ENCODE measurements around the gene TRIM28. TPM values are rescaled to one million over a fixed set of nuclear protein-coding genes. Genes with fewer than 3 reads are reported as not detected.

TRIM28 gene
- total and polyA plus RNA-seq, 2 donors (not counting 1 experiment from before 2014, with no cell fraction given), result 160 to 325 TPM

DNA sequence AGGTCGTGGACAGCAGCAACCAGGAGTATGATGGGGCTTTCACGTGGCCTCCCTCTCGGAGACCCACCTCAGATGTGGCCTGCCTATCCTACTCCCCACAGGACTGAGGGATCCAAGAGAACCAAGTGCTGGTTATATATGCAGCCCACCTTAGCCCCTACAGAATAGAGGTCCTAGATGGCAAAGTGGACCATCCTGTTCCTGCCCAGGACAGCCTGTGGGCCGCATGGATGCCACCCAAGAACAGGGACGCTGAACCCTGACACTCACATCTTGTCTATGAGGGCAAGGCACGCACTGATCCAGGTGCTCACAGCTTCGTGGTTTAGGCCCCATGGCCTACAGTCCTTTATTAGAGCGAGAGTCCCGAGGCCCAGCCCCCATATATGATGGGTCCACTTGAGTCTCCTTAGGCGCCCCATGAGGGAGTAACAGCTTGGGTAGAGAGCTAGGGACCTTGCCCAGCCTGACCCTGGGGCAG is 30.6 kb upstream of the TRIM28 start:
- Histone ChIP-seq H3K9me3 (ENCODE audit: control insufficient read depth, insufficient read depth, low read depth, low read length) (no peaks in the 10 kb centered on the region), H4K20me1 (ENCODE audit: control insufficient read depth, extremely low read depth, insufficient read depth, low read length) (no peaks in the 10 kb centered on the region), H3K4me1 (ENCODE audit: control insufficient read depth, extremely low read depth, insufficient read depth, low read length) (peaks cover 4% of the 10 kb centered on the region), H3K27ac (ENCODE audit: insufficient read depth, low read length) (no peak overlapping the region), H3K27me3 (ENCODE audit: control insufficient read depth, insufficient read depth, low read length) (no peaks in the 10 kb centered on the region), H3K4me2 (ENCODE audit: extremely low read depth, insufficient read depth, low read length) (no peak overlapping the region), H2AFZ (ENCODE audit: low read length) (no peak overlapping the region), H3K36me3 (ENCODE audit: control insufficient read depth, insufficient read depth, low read length) (peaks cover 9% of the 10 kb centered on the region), H3K9ac (ENCODE audit: insufficient read depth, low read length) (no peak overlapping the region), H3K79me2 (ENCODE audit: control insufficient read depth, insufficient read depth, low read length) (peaks cover 26% of the 10 kb centered on the region), H3K4me3 (replicated peaks in 1 of 4; ENCODE audit: control extremely low read depth in 1 of 4, insufficient read depth in 1 of 4, low read depth in 3 of 4, low read length in 4 of 4) (no peak overlapping the region)
- TF ChIP-seq EZH2 (IDR thresholded peaks at IDR 0.05; ENCODE audit: low read length, missing control alignments), result no peak
- DNase-seq (ENCODE audit: low read depth in 2 of 2), result no peak

DNA sequence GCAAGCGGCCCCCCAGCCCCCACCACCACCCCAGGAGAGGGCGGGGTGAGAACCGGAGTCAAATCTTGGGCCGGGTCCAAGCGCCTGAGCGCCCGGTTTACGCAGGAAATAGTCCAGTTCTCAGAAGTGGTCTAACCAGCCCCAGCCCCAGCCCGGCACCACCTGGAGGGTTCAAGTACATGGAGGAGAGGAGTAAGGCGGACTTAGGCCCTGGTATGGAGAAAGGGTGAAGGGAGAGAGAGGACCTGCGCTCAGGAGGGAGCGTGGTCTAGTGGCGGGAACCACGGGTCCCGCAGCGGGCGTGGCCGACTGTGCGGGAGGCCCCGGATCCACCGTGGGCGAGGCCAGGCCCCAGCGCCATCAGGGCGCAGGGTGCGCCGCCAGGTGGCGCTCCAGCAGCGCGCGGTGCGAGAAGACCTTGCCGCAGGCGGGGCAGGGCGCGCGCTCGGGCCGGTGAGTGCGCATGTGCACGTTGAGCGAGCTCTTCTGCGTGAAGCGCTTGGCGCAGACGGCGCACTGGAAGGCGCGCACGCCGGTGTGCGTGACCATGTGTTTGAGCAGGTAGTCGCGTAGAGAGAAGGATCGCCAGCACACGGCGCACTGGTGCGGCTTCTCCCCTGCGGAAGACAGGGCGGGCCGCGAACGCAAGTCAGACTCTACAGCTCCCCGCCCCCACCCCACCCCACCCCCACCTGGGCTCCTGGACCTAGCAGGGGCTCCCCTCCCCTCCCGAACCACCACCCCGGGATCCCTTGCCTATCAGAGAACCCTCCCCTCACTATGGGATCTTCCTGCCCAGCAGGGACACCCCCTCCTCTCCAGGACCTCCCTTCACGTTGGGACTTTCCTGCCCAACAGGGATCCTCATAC is 29.9 kb upstream of the TRIM28 start:
- H4K20me1 ChIP-seq (ENCODE audit: control insufficient read depth, extremely low read depth, insufficient read depth, low read length), result no peaks in the 10 kb centered on the region
- H3K4me1 ChIP-seq (ENCODE audit: control insufficient read depth, extremely low read depth, insufficient read depth, low read length), result peaks cover 6% of the 10 kb centered on the region
- peaks cover 9% of the 10 kb centered on the region for H3K36me3 ChIP-seq (ENCODE audit: control insufficient read depth, insufficient read depth, low read length)
- peak overlapping the region in 2 of 4 experiments; percentile 41 to 45 for H3K4me3 ChIP-seq (replicated peaks in 1 of 4; ENCODE audit: control extremely low read depth in 1 of 4, insufficient read depth in 1 of 4, low read depth in 3 of 4, low read length in 4 of 4)
- peak; percentile 79 to 83 for DNase-seq (ENCODE audit: low read depth in 2 of 2)
- H3K27ac ChIP-seq (ENCODE audit: insufficient read depth, low read length), result no peak overlapping the region
- TF ChIP-seq EZH2 (IDR thresholded peaks at IDR 0.05; ENCODE audit: low read length, missing control alignments), result no peak
- TF ChIP-seq, protein P1, sequence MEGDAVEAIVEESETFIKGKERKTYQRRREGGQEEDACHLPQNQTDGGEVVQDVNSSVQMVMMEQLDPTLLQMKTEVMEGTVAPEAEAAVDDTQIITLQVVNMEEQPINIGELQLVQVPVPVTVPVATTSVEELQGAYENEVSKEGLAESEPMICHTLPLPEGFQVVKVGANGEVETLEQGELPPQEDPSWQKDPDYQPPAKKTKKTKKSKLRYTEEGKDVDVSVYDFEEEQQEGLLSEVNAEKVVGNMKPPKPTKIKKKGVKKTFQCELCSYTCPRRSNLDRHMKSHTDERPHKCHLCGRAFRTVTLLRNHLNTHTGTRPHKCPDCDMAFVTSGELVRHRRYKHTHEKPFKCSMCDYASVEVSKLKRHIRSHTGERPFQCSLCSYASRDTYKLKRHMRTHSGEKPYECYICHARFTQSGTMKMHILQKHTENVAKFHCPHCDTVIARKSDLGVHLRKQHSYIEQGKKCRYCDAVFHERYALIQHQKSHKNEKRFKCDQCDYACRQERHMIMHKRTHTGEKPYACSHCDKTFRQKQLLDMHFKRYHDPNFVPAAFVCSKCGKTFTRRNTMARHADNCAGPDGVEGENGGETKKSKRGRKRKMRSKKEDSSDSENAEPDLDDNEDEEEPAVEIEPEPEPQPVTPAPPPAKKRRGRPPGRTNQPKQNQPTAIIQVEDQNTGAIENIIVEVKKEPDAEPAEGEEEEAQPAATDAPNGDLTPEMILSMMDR (conservative IDR thresholded peaks at IDR 0.05 in 1 of 2, IDR thresholded peaks at IDR 0.05 in 1 of 2; ENCODE audit: low read depth in 1 of 2, low read length in 2 of 2), result peak; percentile 46 to 64
- H2AFZ ChIP-seq (ENCODE audit: low read length), result no peak overlapping the region
- H3K9me3 ChIP-seq (ENCODE audit: control insufficient read depth, insufficient read depth, low read depth, low read length), result no peaks in the 10 kb centered on the region
- H3K27me3 ChIP-seq (ENCODE audit: control insufficient read depth, insufficient read depth, low read length), result no peaks in the 10 kb centered on the region
- H3K79me2 ChIP-seq (ENCODE audit: control insufficient read depth, insufficient read depth, low read length), result peaks cover 33% of the 10 kb centered on the region
- H3K4me2 ChIP-seq (ENCODE audit: extremely low read depth, insufficient read depth, low read length), result peak overlapping the region; percentile 35
- H3K9ac ChIP-seq (ENCODE audit: insufficient read depth, low read length), result no peak overlapping the region

DNA sequence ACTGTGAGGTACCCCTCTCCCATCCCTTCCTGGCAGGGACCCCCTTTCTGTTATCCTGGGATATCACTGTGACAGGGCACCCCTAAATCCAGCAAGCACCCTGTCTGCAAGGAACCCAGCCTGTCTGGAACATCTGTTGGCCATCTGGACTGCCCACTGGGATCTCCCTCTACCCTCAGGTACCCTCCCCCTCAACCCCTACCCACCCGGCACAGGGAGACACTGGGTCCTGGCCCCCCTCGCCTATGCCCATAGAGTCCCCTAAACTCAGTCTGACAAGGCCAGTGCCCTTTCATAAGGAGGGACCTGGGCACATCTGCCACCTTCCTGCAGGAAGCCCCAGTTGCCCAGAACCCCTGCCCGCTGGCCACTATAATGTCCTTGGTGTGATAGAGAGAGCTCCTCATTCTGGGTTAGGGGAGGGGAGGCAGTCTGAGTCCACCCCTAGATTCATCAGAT is 29.3 kb upstream of the TRIM28 start:
- no peak overlapping the region for H3K9ac ChIP-seq (ENCODE audit: insufficient read depth, low read length)
- TF ChIP-seq, protein P1 (conservative IDR thresholded peaks at IDR 0.05 in 1 of 2, IDR thresholded peaks at IDR 0.05 in 1 of 2; ENCODE audit: low read depth in 1 of 2, low read length in 2 of 2), result no peak
- TF ChIP-seq EZH2 (IDR thresholded peaks at IDR 0.05; ENCODE audit: low read length, missing control alignments), result no peak
- H3K27ac ChIP-seq (ENCODE audit: insufficient read depth, low read length), result no peak overlapping the region
- no peak for DNase-seq (ENCODE audit: low read depth in 2 of 2)
- H3K9me3 ChIP-seq (ENCODE audit: control insufficient read depth, insufficient read depth, low read depth, low read length), result no peaks in the 10 kb centered on the region
- peak overlapping the region in 2 of 4 experiments; percentile 41 to 45 for H3K4me3 ChIP-seq (replicated peaks in 1 of 4; ENCODE audit: control extremely low read depth in 1 of 4, insufficient read depth in 1 of 4, low read depth in 3 of 4, low read length in 4 of 4)
- peak overlapping the region; percentile 35 for H3K4me2 ChIP-seq (ENCODE audit: extremely low read depth, insufficient read depth, low read length)
- peaks cover 35% of the 10 kb centered on the region for H3K79me2 ChIP-seq (ENCODE audit: control insufficient read depth, insufficient read depth, low read length)
- no peak overlapping the region for H2AFZ ChIP-seq (ENCODE audit: low read length)
- no peaks in the 10 kb centered on the region for H4K20me1 ChIP-seq (ENCODE audit: control insufficient read depth, extremely low read depth, insufficient read depth, low read length)
- no peaks in the 10 kb centered on the region for H3K27me3 ChIP-seq (ENCODE audit: control insufficient read depth, insufficient read depth, low read length)
- peaks cover 9% of the 10 kb centered on the region for H3K36me3 ChIP-seq (ENCODE audit: control insufficient read depth, insufficient read depth, low read length)
- H3K4me1 ChIP-seq (ENCODE audit: control insufficient read depth, extremely low read depth, insufficient read depth, low read length), result peaks cover 6% of the 10 kb centered on the region
